Measurements from ENCODE around the gene RFTN1. TPM values are rescaled to one million over a fixed set of nuclear protein-coding genes. Genes with fewer than 3 reads are reported as not detected.

Gene RFTN1
- total and polyA plus RNA-seq, 2 donors (not counting 1 experiment from before 2014, with no cell fraction given) = 32.4 to 156 TPM

DNA sequence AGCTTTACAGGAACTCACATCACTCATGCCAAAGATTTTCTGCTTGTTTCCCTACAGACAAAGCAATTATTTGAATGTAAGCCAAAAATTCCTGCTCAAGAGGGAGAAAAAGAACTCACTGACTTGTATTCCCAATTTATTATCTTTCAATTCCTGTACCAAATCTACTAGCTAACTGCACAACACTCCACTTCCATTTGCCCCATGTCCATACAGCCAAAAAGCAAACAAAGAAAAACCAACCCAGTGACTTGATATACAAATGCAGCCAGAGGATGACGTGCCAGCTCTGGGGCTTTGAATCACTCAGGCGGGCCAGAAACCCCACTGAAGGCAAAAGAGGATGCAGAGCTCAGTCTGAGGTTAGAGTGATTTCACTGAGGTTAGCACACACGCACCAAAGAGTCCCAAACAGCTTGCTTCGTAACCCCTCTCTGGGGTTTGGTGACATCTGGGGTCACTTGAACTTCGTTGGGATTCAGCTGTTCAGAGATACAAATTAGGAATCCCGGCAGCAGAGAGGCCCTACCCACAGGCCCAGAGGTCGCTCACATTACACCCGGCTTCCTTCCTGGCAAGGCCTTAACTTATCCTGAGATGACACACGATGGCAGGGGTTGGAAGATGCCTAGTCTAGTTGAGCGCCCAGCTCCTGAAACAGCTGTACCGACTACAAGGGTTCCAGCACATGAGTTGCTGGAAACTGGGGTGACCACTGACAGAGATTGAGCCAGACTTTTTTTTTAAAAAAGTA lies 1.6 kb downstream of the RFTN1 start:
- no peak overlapping the region for H2AFZ ChIP-seq (ENCODE audit: insufficient read depth, low read depth, low read length, poor library complexity, severe bottlenecking)
- peak overlapping the region; percentile 96 for H3K9ac ChIP-seq (ENCODE audit: low read length)
- ATAC-seq (ENCODE audit: low read depth) (peak; percentile 66), DNase-seq (peak; percentile 95)
- peak overlapping the region; percentile 71 for H3K27ac Mint-ChIP-seq
- H3K9me3 ChIP-seq (ENCODE audit: control extremely low read depth in 1 of 3, control insufficient read depth in 2 of 3, insufficient read depth in 1 of 3, low read length in 2 of 3) = no peaks in the 10 kb centered on the region
- H3K4me1 Mint-ChIP-seq = peaks cover 82% of the 10 kb centered on the region
- peaks cover 42% of the 10 kb centered on the region for H4K20me1 ChIP-seq (ENCODE audit: control insufficient read depth, insufficient read depth, low read length, poor library complexity, severe bottlenecking)
- WGBS (ENCODE audit: insufficient coverage) = 4% methylated on average over 7 of the region's 11 CpGs
- peak overlapping the region; percentile 89 to 97 for H3K27ac ChIP-seq (ENCODE audit: low read length in 2 of 2)
- H3K4me2 ChIP-seq (replicated peaks; ENCODE audit: low read depth, low read length, poor library complexity, severe bottlenecking) = peak overlapping the region; percentile 93
- TF ChIP-seq EZH2 (IDR thresholded peaks at IDR 0.05; ENCODE audit: borderline replicate concordance, insufficient read depth, low read depth, low read length, poor library complexity, severe bottlenecking) = no peak
- TF ChIP-seq, protein P1, sequence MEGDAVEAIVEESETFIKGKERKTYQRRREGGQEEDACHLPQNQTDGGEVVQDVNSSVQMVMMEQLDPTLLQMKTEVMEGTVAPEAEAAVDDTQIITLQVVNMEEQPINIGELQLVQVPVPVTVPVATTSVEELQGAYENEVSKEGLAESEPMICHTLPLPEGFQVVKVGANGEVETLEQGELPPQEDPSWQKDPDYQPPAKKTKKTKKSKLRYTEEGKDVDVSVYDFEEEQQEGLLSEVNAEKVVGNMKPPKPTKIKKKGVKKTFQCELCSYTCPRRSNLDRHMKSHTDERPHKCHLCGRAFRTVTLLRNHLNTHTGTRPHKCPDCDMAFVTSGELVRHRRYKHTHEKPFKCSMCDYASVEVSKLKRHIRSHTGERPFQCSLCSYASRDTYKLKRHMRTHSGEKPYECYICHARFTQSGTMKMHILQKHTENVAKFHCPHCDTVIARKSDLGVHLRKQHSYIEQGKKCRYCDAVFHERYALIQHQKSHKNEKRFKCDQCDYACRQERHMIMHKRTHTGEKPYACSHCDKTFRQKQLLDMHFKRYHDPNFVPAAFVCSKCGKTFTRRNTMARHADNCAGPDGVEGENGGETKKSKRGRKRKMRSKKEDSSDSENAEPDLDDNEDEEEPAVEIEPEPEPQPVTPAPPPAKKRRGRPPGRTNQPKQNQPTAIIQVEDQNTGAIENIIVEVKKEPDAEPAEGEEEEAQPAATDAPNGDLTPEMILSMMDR (IDR thresholded peaks at IDR 0.05) = no peak
- CTCF ChIA-PET = interaction anchor here (0.6 to 3.6 kb wide), 16 partner anchors 16 to 264 kb away, joined by 3 to 18 read pairs (median 3); no protein-coding TSS in a partner anchor
- H3K9me3 Mint-ChIP-seq (ENCODE audit: insufficient read depth) = no peaks in the 10 kb centered on the region
- no peaks in the 10 kb centered on the region for H3K36me3 ChIP-seq (replicated peaks in 1 of 2; ENCODE audit: control extremely low read depth in 1 of 2, control insufficient read depth in 1 of 2, extremely low read depth in 1 of 2, insufficient read depth in 2 of 2, low read length in 1 of 2)
- intact Hi-C loops (cut with micrococcal nuclease) = loop anchor here (1.0 to 5.0 kb wide), 10 partner anchors 15 to 715 kb away; partner anchors contain the start of genes ANKRD28, DPH3 and OXNAD1
- peaks cover 80 to 87% of the 10 kb centered on the region in 2 donors for H3K4me1 ChIP-seq (ENCODE audit: control insufficient read depth in 2 of 2, insufficient read depth in 2 of 2, low read length in 2 of 2)
- H3K27me3 ChIP-seq (replicated peaks in 1 of 4; ENCODE audit: control extremely low read depth in 1 of 4, control insufficient read depth in 3 of 4, insufficient read depth in 4 of 4, low read length in 3 of 4) = no peaks in the 10 kb centered on the region
- no peaks in the 10 kb centered on the region for H3K27me3 Mint-ChIP-seq
- H3K79me2 ChIP-seq (ENCODE audit: control insufficient read depth, insufficient read depth, low read length) = peaks cover 92% of the 10 kb centered on the region
- POLR2A ChIA-PET = interaction anchor here (0.6 to 2.4 kb wide), 12 partner anchors 13 to 1085 kb away, joined by 3 to 10 read pairs (median 6); partner anchors contain the start of genes DPH3 and OXNAD1
- peak overlapping the region in 4 of 5 experiments; percentile 82 to 98 (median 91) for H3K4me3 ChIP-seq (ENCODE audit: control extremely low read depth in 1 of 5, extremely low read depth in 1 of 5, insufficient read depth in 1 of 5, low read depth in 2 of 5, low read length in 4 of 5)
- H3K4me3 Mint-ChIP-seq = peak overlapping the region; percentile 74
